Skeletal muscle satellite cell (primary cell): Measurements from ENCODE around the gene EPHB1.

Experiments used
- H3K27me3 ChIP-seq: 2 replicates; pipeline ENCODE4 v1.7.0; 2013; ENCODE audit warnings: low read length; ENCODE audit not compliant: control insufficient read depth, insufficient read depth
- H3K36me3 ChIP-seq: 2 replicates; pipeline ENCODE4 v1.7.0; 2013; ENCODE audit warnings: mild to moderate bottlenecking, control low read depth, low read length; ENCODE audit not compliant: insufficient read depth
- H3K4me1 ChIP-seq: 2 replicates; pipeline ENCODE4 v1.7.0; 2013; ENCODE audit warnings: low read length; ENCODE audit not compliant: control insufficient read depth, insufficient read depth
- H3K4me2 ChIP-seq: 2 replicates; pipeline ENCODE4 v1.7.0; 2013; ENCODE audit warnings: mild to moderate bottlenecking, low read length
- H3K4me3 ChIP-seq: 2 replicates; pipeline ENCODE4 v1.7.0; 2013; ENCODE audit warnings: low read length
- H3K9ac ChIP-seq: 2 replicates; pipeline ENCODE4 v1.7.0; 2013; ENCODE audit warnings: mild to moderate bottlenecking, low read depth, low read length, moderate library complexity
- H3K9me3 ChIP-seq: replicated peaks from 2 replicates; pipeline ENCODE4 v1.7.0; 2013; ENCODE audit warnings: mild to moderate bottlenecking, control low read depth, low read length

EPHB1 gene

GRCh38 chr3:134938029-134938525 is 143.0 kb downstream of the EPHB1 start:
- H3K9me3 ChIP-seq = no peaks in the 10 kb centered on the region
- no peaks in the 10 kb centered on the region for H3K36me3 ChIP-seq
- H3K4me1 ChIP-seq = no peaks in the 10 kb centered on the region
- no peak overlapping the region for H3K9ac ChIP-seq
- no peak overlapping the region for H3K4me2 ChIP-seq
- H3K4me3 ChIP-seq = no peak overlapping the region
- no peaks in the 10 kb centered on the region for H3K27me3 ChIP-seq

- H3K9ac ChIP-seq = no peak overlapping the region
Measured at GRCh38 chr3:134939978-134940377, 144.9 kb downstream of the EPHB1 start.

GRCh38 chr3:134941820-134942219 is 146.8 kb downstream of the EPHB1 start:
- Histone ChIP-seq H3K36me3 (no peaks in the 10 kb centered on the region), H3K27me3 (no peaks in the 10 kb centered on the region), H3K9ac (no peak overlapping the region), H3K4me3 (no peak overlapping the region), H3K4me1 (no peaks in the 10 kb centered on the region), H3K4me2 (no peak overlapping the region), H3K9me3 (no peaks in the 10 kb centered on the region)

More at GRCh38 chr3:134939978-134940377, 144.9 kb downstream of the EPHB1 start:
- Histone ChIP-seq H3K9me3 (no peaks in the 10 kb centered on the region), H3K4me1 (no peaks in the 10 kb centered on the region), H3K4me2 (no peak overlapping the region), H3K36me3 (no peaks in the 10 kb centered on the region), H3K4me3 (no peak overlapping the region), H3K27me3 (no peaks in the 10 kb centered on the region)

GRCh38 chr3:134944429-134944828 is 149.4 kb downstream of the EPHB1 start:
- no peaks in the 10 kb centered on the region for H3K27me3 ChIP-seq
- H3K36me3 ChIP-seq = no peaks in the 10 kb centered on the region
- no peak overlapping the region for H3K4me3 ChIP-seq
- no peak overlapping the region for H3K9ac ChIP-seq
- no peaks in the 10 kb centered on the region for H3K4me1 ChIP-seq
- no peaks in the 10 kb centered on the region for H3K9me3 ChIP-seq
- H3K4me2 ChIP-seq = no peak overlapping the region

- Histone ChIP-seq H3K9ac (no peak overlapping the region), H3K4me3 (no peak overlapping the region), H3K4me1 (no peaks in the 10 kb centered on the region), H3K36me3 (no peaks in the 10 kb centered on the region), H3K9me3 (no peaks in the 10 kb centered on the region), H3K4me2 (no peak overlapping the region), H3K27me3 (no peaks in the 10 kb centered on the region)
Measured at GRCh38 chr3:134949150-134949549, 154.1 kb downstream of the EPHB1 start.

- Histone ChIP-seq H3K27me3 (no peaks in the 10 kb centered on the region), H3K36me3 (no peaks in the 10 kb centered on the region), H3K4me2 (no peak overlapping the region), H3K4me1 (no peaks in the 10 kb centered on the region), H3K9ac (no peak overlapping the region), H3K4me3 (no peak overlapping the region), H3K9me3 (no peaks in the 10 kb centered on the region)
Measured at GRCh38 chr3:134952371-134952770, 157.3 kb downstream of the EPHB1 start.

GRCh38 chr3:134955874-134956273 is 160.8 kb downstream of the EPHB1 start:
- H3K9ac ChIP-seq = no peak overlapping the region
- no peaks in the 10 kb centered on the region for H3K4me1 ChIP-seq
- no peak overlapping the region for H3K4me2 ChIP-seq
- no peak overlapping the region for H3K4me3 ChIP-seq
- H3K9me3 ChIP-seq = no peaks in the 10 kb centered on the region
- no peaks in the 10 kb centered on the region for H3K36me3 ChIP-seq
- H3K27me3 ChIP-seq = no peaks in the 10 kb centered on the region

GRCh38 chr3:134956395-134956794 is 161.3 kb downstream of the EPHB1 start:
- Histone ChIP-seq H3K27me3 (no peaks in the 10 kb centered on the region), H3K9ac (no peak overlapping the region), H3K9me3 (no peaks in the 10 kb centered on the region), H3K4me3 (no peak overlapping the region), H3K36me3 (no peaks in the 10 kb centered on the region), H3K4me1 (no peaks in the 10 kb centered on the region), H3K4me2 (no peak overlapping the region)

- Histone ChIP-seq H3K36me3 (no peaks in the 10 kb centered on the region), H3K4me3 (no peak overlapping the region), H3K27me3 (no peaks in the 10 kb centered on the region), H3K9ac (no peak overlapping the region), H3K9me3 (no peaks in the 10 kb centered on the region), H3K4me1 (no peaks in the 10 kb centered on the region), H3K4me2 (no peak overlapping the region)
Measured at GRCh38 chr3:134956844-134957243, 161.8 kb downstream of the EPHB1 start.

- Histone ChIP-seq H3K9ac (no peak overlapping the region), H3K36me3 (no peaks in the 10 kb centered on the region), H3K4me1 (no peaks in the 10 kb centered on the region), H3K9me3 (no peaks in the 10 kb centered on the region), H3K4me3 (no peak overlapping the region), H3K4me2 (no peak overlapping the region), H3K27me3 (no peaks in the 10 kb centered on the region)
Measured at GRCh38 chr3:134959516-134959915, 164.5 kb downstream of the EPHB1 start.

GRCh38 chr3:134964226-134964625 is 169.2 kb downstream of the EPHB1 start:
- Histone ChIP-seq H3K4me3 (no peak overlapping the region), H3K9ac (no peak overlapping the region), H3K4me2 (no peak overlapping the region), H3K4me1 (no peaks in the 10 kb centered on the region), H3K9me3 (no peaks in the 10 kb centered on the region), H3K27me3 (no peaks in the 10 kb centered on the region), H3K36me3 (no peaks in the 10 kb centered on the region)

GRCh38 chr3:134965865-134966481 is 170.9 kb downstream of the EPHB1 start:
- no peaks in the 10 kb centered on the region for H3K4me1 ChIP-seq
- no peaks in the 10 kb centered on the region for H3K36me3 ChIP-seq
- no peak overlapping the region for H3K4me3 ChIP-seq
- H3K27me3 ChIP-seq = no peaks in the 10 kb centered on the region
- no peak overlapping the region for H3K9ac ChIP-seq
- H3K9me3 ChIP-seq = no peaks in the 10 kb centered on the region
- H3K4me2 ChIP-seq = no peak overlapping the region
